HG03139 (cell line): ENCODE data around the gene NDUFS7.
"Not testable (repeated sequence)": the region's sequence is repeated elsewhere in the genome, so short reads cannot be mapped to it uniquely, and the experiment has no call there.

Source experiments
- ATAC-seq: cut with Tn5 transposase; IDR thresholded peaks from one replicate; pipeline ENCODE4 v1.9.1; 2021; ENCODE audit not compliant: unreplicated experiment

NDUFS7 gene

GRCh38 chr19:1416014-1416841 is 32.5 kb downstream of the NDUFS7 start:
- no peak for ATAC-seq

- ATAC-seq = no peak
These were observed 33.4 kb downstream of the NDUFS7 start for GRCh38 chr19:1417145-1417544.

- ATAC-seq = no peak
These were observed 34.2 kb downstream of the NDUFS7 start for GRCh38 chr19:1417681-1418495.

DNA sequence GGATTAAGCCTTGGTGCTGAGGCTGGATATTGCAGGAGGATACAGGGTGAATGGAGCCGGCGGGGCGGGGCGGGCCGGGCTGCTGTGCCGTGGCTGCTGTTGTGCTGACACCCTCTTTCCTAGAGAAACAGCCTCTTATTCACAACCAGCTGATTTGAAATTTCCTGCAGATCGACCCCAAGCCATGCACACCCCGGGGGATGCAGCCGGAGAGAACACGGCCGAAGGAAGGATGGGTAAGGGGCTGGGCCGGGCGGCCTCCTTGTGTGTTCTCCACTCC is 34.7 kb downstream of the NDUFS7 start:
- no peak for ATAC-seq

GRCh38 chr19:1418951-1419738 is 35.4 kb downstream of the NDUFS7 start:
- ATAC-seq = no peak

DNA sequence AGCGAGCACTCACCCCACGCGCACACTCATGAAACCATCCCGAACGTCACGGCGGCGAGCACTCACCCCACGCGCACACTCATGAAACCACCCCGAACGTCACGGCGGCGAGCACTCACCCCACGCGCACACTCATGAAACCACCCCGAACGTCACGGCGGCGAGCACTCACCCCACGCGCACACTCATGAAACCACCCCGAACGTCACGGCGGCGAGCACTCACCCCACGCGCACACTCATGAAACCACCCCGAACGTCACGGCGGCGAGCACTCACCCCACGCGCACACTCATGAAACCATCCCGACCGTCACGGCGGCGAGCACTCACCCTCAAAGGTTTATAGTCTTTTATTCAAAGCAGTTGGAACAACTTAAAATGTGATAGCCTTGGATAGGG is 36.4 kb downstream of the NDUFS7 start:
- ATAC-seq = not testable (repeated sequence)

DNA sequence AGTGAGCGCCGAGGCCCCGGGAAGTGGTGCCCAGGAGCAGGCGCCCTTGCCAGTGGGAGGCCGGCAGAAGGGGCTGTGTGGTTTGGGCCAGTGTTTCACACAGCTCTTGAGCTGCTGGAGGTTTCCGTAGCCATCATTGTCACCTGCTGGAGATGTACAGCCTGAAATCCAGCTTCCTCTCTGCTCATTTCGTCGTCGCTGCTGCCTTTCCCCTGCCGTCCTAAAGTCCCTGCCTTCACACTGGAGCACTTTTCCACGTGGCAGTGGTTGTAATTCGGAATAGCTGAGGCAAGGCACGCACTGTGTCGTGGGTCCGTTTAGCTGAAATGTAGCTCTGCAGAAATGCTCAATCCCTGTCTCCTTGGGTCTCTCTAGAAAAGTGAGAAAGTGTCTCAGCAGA is 36.9 kb downstream of the NDUFS7 start:
- no peak for ATAC-seq

- no peak for ATAC-seq
These were observed 37.7 kb downstream of the NDUFS7 start for GRCh38 chr19:1421218-1421957.

GRCh38 chr19:1421958-1422305 is 38.2 kb downstream of the NDUFS7 start:
- no peak for ATAC-seq

- no peak for ATAC-seq
These were observed 38.7 kb downstream of the NDUFS7 start for GRCh38 chr19:1422360-1422759.

- ATAC-seq = no peak
These were observed 39.2 kb downstream of the NDUFS7 start for GRCh38 chr19:1422943-1423342.

- no peak for ATAC-seq
These were observed 39.9 kb downstream of the NDUFS7 start for GRCh38 chr19:1423436-1424191.

DNA sequence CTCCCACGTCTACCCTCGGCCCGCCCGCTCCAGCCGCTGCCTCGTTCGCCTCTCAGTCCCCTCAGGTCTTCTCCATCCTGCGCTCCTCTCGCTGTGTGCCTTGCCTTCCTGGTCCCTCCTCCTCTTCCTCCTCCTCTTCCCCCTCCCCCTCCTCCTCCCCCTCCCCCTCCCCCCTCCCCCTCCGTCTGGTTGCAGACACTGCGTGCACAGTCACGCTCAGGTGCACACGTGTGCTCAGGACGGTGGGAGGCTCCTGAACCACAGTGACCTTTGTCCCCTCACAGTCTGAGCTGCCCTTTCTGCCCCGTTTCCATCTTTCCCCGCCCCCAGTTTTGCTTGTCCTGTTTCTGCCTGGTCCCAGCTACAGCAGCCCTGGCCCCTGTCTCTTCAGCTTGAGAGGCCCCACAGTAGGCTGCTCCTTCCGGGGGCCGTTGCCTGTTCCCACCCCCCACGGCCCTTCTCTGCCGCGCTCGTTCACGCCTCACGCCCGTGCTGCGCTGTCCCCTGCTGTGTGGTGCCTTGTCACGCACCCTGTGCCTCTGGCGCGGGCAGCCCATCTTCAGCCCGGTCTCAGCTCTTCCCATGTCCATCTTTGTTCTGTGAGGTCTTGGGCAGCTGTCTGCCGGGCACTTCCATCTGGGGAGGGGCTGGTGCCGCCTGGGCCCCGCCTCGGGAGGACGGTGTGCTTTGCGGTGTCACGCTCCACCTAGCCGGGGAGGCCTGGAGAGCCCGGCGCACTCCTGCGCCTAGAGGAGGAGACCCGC is 40.7 kb downstream of the NDUFS7 start:
- ATAC-seq = no peak

DNA sequence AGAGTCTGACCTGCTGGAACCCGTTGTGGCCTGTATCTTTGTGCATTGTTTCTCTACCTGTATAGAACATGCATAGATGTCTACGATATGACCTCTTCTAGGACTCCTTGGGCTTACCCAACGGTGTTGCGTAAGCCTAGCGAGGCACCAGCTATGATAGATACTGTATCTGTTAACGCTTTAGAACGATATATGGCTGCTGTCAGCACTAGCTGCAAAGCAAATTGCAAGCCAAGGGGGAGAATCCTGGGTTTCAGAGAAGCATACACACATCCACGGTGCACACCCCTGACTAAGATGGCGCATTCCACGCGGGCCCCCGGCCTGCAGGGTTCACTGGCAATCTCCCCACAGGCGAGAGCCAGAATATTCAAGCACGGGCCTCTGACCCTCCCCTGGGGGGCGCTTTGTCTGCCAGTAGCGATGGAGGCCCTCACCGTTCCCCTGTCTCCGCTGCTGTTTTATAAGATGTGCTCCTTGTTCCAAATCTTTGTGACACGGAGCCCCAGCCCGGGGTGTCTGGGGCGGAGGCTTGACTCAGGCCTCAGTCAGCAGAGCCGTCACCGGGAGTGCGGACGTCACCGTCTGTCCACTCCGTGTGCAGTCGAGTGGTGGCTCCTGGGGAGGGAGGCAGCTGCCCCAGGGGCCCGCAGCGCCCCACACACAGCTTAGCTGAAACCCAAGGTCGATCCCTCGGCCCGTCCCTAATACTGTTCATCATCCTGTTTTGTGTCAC is 41.6 kb downstream of the NDUFS7 start:
- no peak for ATAC-seq

GRCh38 chr19:1425902-1426301 is 42.2 kb downstream of the NDUFS7 start:
- ATAC-seq = no peak

- no peak for ATAC-seq
These were observed 43.0 kb downstream of the NDUFS7 start for GRCh38 chr19:1426736-1427135.

- ATAC-seq = no peak
These were observed 43.7 kb downstream of the NDUFS7 start for GRCh38 chr19:1427221-1427920.

- ATAC-seq = no peak
These were observed 45.2 kb downstream of the NDUFS7 start for GRCh38 chr19:1428738-1429391.
